Testis (tissue), 2 donors: Measurements from ENCODE around the gene PUM1.

Source experiments
- POLR2A ChIP-seq: fragments of 450-650 bp; IDR thresholded peaks from one replicate; pipeline ENCODE4 v1.6.1; 2017; ENCODE audit warnings: antibody characterized with exemption, mild to moderate bottlenecking, moderate library complexity
- TF ChIP-seq, protein P1 (sequence below), 3 experiments: fragments of 450-650 bp in 2 of 3; fragments of 200-600 bp in 1 of 3; sonication (generic) in 1 of 3; IDR thresholded peaks; one replicate each; pipeline ENCODE4 v1.5.1; 2016 to 2019; ENCODE audit warnings: antibody characterized with exemption in 3 of 3, mild to moderate bottlenecking in 2 of 3, moderate library complexity in 1 of 3

DNA sequence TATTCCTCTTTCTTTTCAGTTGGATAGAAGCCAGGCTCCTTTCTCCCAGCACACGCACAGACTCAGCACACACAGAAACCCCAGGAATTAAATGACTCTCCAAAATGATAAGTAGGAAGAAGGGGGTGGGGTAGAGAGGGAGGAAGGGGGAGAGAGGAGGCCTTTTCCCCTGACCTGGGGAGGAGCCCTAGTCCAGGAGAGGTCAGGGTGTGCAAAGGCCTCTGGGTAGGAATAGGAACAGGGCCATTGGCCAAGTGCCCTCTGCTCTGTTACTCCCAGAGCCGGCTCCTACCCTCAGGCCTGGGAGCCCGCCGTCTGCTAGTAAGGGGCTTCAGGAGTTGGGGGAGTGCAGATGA lies 35.6 kb upstream of the PUM1 start:
- no peak for TF ChIP-seq POLR2A
- TF ChIP-seq, protein P1, sequence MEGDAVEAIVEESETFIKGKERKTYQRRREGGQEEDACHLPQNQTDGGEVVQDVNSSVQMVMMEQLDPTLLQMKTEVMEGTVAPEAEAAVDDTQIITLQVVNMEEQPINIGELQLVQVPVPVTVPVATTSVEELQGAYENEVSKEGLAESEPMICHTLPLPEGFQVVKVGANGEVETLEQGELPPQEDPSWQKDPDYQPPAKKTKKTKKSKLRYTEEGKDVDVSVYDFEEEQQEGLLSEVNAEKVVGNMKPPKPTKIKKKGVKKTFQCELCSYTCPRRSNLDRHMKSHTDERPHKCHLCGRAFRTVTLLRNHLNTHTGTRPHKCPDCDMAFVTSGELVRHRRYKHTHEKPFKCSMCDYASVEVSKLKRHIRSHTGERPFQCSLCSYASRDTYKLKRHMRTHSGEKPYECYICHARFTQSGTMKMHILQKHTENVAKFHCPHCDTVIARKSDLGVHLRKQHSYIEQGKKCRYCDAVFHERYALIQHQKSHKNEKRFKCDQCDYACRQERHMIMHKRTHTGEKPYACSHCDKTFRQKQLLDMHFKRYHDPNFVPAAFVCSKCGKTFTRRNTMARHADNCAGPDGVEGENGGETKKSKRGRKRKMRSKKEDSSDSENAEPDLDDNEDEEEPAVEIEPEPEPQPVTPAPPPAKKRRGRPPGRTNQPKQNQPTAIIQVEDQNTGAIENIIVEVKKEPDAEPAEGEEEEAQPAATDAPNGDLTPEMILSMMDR (IDR thresholded peaks at IDR 0.05): no peak
